Fibroblast of the aortic adventitia (primary cell): ENCODE measurements around the gene GREM2. TPM values are rescaled to one million over a fixed set of nuclear protein-coding genes. Genes with fewer than 3 reads are reported as not detected.
A peak's percentile ranks its signal among the peaks of the same experiment; 100 is the strongest.

Experiments
- DNase-seq: peaks from one replicate; pipeline ENCODE4 v3.0.0-alpha.2; 2010; ENCODE audit warnings: low read depth
- H3K4me3 ChIP-seq: 2 replicates; pipeline ENCODE4 v1.5.1; 2011; ENCODE audit warnings: low read depth, mild to moderate bottlenecking, control low read depth, low read length, moderate library complexity
- total RNA-seq: library from RNA; depleted of rRNA; stranded (reverse); fragments of >200 nt; gene quantifications from 2 replicates; pipeline ENCODE4 v1.2.3, GENCODE V29; 2012; ENCODE audit warnings: low replicate concordance
- TF ChIP-seq, protein P1 (sequence below): IDR thresholded peaks from 2 replicates; pipeline ENCODE4 v1.5.1; 2011; ENCODE audit warnings: mild to moderate bottlenecking, low read length, control low read depth, inconsistent platforms; ENCODE audit not compliant: insufficient read depth

GREM2 gene
- total RNA-seq, 1 donor = 26.8 TPM

DNA sequence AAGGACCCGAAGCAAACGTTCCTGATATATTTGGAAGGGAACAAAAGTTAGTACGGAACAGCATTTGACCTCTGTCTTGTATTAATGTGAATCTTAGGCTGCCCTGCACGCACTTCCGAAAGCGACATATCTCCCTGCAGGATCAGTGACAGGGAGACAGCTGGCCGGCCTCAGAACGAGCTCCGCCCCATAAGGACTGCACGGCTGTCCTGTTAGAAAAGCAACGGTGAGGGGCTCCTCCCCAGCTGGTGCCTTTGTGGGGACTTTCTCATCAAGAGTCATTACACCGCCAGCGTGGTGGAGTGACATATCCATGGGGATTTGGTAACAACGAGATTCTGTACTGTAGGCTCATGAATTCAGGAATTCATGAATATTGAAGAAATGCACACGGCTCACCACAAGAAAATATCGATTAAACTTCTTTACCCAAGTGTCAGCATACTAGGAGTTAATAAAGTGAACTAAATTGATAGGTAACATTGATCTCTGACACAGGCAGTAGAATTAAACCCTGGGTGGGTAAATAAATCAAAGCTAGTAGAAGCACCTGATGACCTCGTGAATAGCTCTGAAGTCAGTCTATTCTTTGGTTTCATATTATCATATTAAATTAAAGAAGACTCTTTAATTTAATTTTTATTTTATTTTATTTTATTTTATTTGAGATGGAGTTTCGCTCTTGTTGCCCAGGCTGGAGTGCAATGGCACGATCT, 8.1 kb upstream of the GREM2 start:
- no peak overlapping the region for H3K4me3 ChIP-seq
- TF ChIP-seq, protein P1, sequence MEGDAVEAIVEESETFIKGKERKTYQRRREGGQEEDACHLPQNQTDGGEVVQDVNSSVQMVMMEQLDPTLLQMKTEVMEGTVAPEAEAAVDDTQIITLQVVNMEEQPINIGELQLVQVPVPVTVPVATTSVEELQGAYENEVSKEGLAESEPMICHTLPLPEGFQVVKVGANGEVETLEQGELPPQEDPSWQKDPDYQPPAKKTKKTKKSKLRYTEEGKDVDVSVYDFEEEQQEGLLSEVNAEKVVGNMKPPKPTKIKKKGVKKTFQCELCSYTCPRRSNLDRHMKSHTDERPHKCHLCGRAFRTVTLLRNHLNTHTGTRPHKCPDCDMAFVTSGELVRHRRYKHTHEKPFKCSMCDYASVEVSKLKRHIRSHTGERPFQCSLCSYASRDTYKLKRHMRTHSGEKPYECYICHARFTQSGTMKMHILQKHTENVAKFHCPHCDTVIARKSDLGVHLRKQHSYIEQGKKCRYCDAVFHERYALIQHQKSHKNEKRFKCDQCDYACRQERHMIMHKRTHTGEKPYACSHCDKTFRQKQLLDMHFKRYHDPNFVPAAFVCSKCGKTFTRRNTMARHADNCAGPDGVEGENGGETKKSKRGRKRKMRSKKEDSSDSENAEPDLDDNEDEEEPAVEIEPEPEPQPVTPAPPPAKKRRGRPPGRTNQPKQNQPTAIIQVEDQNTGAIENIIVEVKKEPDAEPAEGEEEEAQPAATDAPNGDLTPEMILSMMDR = no peak
- DNase-seq = no peak

DNA sequence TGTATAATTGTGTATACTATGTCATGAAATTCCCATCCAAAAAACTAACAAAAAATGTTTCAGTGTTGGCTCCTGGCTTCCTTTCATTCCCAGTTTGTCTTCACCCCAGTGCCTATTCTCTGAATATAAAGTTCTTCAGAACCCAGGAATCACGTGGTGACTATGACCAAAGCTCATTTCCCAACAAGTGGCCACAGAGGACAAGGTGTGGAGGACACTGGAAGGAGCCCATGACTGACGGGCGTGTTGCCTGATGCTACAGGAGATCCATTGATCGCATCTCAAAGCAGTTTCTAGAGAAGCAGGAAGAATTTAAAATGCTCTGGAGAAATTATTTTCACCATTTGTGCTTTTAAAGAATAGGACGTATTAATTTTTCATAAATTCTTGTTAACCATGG, 7.4 kb upstream of the GREM2 start:
- DNase-seq = no peak
- TF ChIP-seq, protein P1 = no peak
- no peak overlapping the region for H3K4me3 ChIP-seq

DNA sequence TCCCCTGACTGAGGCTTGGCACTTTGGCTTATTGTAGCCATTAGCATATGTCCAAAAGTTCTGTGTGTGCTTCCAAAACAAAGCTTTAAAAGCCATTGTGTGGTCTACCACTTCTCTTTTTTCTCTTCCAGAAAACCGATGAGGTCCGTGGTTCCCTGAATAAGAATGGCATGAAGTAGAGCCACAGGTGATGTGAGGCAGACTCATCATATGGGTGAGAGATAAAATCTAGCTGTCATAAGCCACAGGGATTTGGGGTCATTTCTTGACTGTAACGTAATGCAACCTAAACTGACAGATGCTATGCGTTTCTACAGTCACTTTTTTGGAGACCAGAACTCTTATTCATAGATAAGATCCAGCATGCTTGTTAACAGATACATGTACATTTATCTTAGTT, 7.0 kb upstream of the GREM2 start:
- no peak for DNase-seq
- H3K4me3 ChIP-seq = no peak overlapping the region
- TF ChIP-seq, protein P1 = no peak

DNA sequence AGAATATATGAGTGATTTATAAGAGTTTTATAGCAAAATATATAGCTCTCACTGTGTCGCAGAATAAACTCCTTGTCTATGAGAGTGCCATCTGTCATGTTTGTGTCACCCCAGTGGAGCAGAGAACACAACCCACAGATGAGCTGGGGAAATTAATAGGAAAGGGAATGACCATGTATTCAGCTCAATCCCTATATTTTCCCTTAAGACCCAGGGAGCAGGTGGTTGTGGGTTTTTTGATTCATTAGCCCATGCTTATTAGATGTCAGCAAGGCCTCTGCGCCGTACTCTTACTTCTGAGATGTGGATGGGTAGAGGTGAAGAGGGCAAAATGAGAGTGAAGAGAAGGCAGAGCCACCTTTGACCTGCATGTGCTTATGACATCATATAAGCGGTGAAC, 4.1 kb upstream of the GREM2 start:
- no peak for DNase-seq
- TF ChIP-seq, protein P1 = no peak

DNA sequence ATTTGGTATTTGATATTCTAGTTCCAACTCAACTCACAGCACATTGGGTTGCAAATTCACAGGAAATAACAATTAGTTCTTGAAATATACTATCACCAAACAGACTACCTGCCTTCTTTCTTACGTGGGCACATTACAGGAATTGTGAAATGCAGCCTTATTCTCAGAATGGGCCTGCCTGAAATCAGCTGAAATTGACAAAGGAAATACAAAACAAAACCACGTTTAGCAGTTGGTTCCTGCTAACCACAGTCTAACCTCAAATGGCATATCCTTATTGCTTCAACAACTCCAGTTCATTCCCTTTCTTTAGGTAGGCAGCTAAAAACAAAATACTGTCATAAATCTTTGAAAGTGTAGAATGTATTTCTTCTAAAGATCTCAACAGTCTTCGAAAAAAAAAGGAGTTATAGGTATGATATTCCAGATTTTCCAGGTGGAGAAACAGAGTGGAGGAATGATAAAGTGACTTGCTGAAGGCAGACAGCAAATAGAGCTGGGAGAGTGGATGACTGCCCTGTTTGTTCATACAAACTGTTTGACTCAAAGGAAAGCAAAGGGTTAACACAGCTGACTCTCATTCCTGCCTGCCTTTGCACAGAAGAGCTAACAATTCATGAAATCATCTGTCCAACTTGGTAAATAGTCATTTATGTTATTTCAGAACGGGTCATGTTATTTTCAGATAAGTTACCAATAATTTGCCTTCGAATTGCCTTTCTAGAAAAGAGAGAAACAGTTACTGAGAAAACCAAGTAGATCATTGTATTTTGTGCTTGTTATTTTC, 1.6 kb upstream of the GREM2 start:
- TF ChIP-seq, protein P1 = no peak
- no peak overlapping the region for H3K4me3 ChIP-seq
- no peak for DNase-seq

More for the DNA sequence above, 4.1 kb upstream of the GREM2 start:
- no peak overlapping the region for H3K4me3 ChIP-seq

DNA sequence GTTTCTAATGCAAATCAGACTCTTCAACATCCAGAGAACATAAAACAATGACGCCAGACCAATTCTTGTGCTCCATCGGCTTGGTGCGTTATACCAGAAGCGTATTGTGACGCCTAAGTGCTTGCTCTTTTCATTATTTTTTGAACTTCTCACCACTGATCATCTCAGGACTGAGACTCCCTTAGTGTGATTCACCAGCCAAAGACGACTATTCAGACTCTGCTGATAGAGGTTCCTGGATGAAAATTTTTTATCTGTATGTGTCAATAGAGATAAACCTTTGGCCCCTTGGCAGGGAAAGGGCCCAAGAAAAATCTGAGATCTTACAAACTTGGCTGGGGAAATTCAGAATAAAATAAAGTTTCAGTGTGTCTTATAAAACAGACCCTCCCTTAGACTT, 856 bp upstream of the GREM2 start:
- TF ChIP-seq, protein P1 = no peak
- no peak overlapping the region for H3K4me3 ChIP-seq
- DNase-seq = no peak

DNA sequence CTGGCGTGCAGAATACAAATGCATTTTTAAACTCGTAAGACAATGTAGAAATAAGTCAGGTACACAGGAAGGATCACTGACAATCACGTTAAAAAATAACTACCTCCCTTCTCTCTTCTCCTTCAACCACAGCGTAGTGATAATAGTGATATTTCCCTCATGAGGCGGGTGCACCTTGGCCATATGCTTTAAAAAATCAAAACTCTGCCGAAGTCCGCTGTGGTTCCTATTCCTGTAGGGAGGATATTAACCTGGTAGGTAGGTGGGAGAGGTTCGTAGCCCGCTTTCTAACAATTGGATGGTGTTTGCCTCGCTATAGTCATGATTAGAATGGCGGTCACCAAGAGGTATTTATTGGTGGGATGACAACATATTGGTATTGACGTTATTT, 732 bp downstream of the GREM2 start:
- peak overlapping the region; percentile 76 for H3K4me3 ChIP-seq
- TF ChIP-seq, protein P1 = no peak
- DNase-seq = no peak
